Heart left ventricle (tissue), 13 donors: ENCODE data around the gene WDR37.

Experiments
- CTCF ChIP-seq, 12 donors: fragments of 200-600 bp; sonication (generic) in 4 of 12; IDR thresholded peaks; one replicate each; pipeline versions ENCODE4 v1.5.0 to v1.8.0; 2018 to 2022; ENCODE audit warnings: antibody characterized with exemption in 12 of 12, mild to moderate bottlenecking in 5 of 12
- POLR2A ChIP-seq, 2 donors: fragments of 450-650 bp; IDR thresholded peaks; one replicate each; pipeline ENCODE4 v1.6.1; 2017; ENCODE audit warnings: antibody characterized with exemption in 2 of 2, mild to moderate bottlenecking in 2 of 2, moderate library complexity in 2 of 2
- donor health status: ischemic (EF 13 %, LVEDD 7.1; RV severe dilation, severe dysfunction).
- donor health status: DM: no; HTN: yes; CAD: no.
- donor health status: DM: no; HTN: no; CAD: no.
- donor health status: ischemic (EF 25% LVEDD 6.9; RV normal size, moderate dysfunction).
- donor health status: ischemic (EF 25% LVEDD 5.7; RV mildly dilated, moderate dysfunction).
- donor health status: ischemic (EF 35%, LVEDD 5.7; RV mildly dilated, moderate dysfunction).
- donor health status: nonischemic (EF 11% LVEDD 7.7; RV severe dilation, severe dysfunction).
- donor health status: DM: yes; HTN: yes; CAD: no.
- donor health status: PGD.
- donor health status: ischemic (EF 29% LVEDD 5.4; RV normal size, mild dysfunction).
- donor health status: nonischemic (EF 23%, LVEDD 6.1; RV moderate dilation, normal function).

- TF ChIP-seq POLR2A (IDR thresholded peaks at IDR 0.05): no peak
- TF ChIP-seq CTCF (IDR thresholded peaks at IDR 0.05): no peak
Observed at GRCh38 chr10:1019362-1019761, 36.8 kb upstream of the WDR37 start.
